Measurements from ENCODE around the gene RAD51B.

DNA sequence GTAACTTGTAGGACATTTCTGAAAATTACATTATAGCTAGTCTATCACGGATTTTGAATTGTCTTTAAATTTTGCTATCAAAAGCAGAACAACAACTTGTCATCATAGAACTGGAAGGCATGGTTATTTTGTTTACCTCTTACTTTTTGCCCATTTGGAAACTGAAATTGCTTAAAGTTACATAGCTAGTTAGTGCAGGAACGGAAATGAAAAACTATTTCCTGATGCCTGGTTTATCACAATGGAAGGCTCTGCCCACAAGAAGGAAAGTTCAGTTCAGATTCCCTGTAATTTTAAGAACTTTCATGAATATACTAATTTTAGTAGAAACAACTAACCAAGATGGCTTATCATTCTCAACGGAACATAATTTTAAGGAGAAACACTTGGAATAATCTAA is 427.7 kb downstream of the RAD51B start:
- TF ChIP-seq POLR2A (IDR thresholded peaks at IDR 0.05), result no peak
- TF ChIP-seq, protein P1, sequence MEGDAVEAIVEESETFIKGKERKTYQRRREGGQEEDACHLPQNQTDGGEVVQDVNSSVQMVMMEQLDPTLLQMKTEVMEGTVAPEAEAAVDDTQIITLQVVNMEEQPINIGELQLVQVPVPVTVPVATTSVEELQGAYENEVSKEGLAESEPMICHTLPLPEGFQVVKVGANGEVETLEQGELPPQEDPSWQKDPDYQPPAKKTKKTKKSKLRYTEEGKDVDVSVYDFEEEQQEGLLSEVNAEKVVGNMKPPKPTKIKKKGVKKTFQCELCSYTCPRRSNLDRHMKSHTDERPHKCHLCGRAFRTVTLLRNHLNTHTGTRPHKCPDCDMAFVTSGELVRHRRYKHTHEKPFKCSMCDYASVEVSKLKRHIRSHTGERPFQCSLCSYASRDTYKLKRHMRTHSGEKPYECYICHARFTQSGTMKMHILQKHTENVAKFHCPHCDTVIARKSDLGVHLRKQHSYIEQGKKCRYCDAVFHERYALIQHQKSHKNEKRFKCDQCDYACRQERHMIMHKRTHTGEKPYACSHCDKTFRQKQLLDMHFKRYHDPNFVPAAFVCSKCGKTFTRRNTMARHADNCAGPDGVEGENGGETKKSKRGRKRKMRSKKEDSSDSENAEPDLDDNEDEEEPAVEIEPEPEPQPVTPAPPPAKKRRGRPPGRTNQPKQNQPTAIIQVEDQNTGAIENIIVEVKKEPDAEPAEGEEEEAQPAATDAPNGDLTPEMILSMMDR (IDR thresholded peaks at IDR 0.05), result no peak
